Upper lobe of left lung (tissue), 6 donors: ENCODE data around the gene LHX3. TPM values are rescaled to one million over a fixed set of nuclear protein-coding genes. Genes with fewer than 3 reads are reported as not detected.
A peak's percentile ranks its signal among the peaks of the same experiment; 100 is the strongest.

Experiments used
- ATAC-seq, 2 donors: fragments of 200-7000 bp; cut with Tn5 transposase; one replicate each; pipeline ENCODE4 v1.9.1; 2022; ENCODE audit warnings: mild to moderate bottlenecking in 2 of 2, moderate library complexity in 2 of 2; ENCODE audit not compliant: low FRiP score in 2 of 2
- DNase-seq, 2 donors: peaks; one replicate each; pipeline ENCODE4 v3.0.0-alpha.2; 2019 to 2020
- H3K27ac ChIP-seq, 4 donors: fragments of 200-600 bp; sonication (generic); one replicate each; pipeline ENCODE4 v1.5.1; 2016 to 2019
- H3K27me3 ChIP-seq, 4 donors: fragments of 200-600 bp; sonication (generic); one replicate each; pipeline ENCODE4 v1.5.1; 2017 to 2019
- H3K36me3 ChIP-seq, 4 donors: fragments of 200-600 bp; sonication (generic); one replicate each; pipeline ENCODE4 v1.5.1; 2016 to 2019
- H3K4me1 ChIP-seq, 4 donors: fragments of 200-600 bp; sonication (generic); one replicate each; pipeline ENCODE4 v1.5.1; 2018 to 2019
- H3K4me3 ChIP-seq, 4 donors: fragments of 200-600 bp; sonication (generic); one replicate each; pipeline ENCODE4 v1.5.1; 2017 to 2019; ENCODE audit warnings: mild to moderate bottlenecking in 2 of 4, moderate library complexity in 1 of 4
- H3K9me3 ChIP-seq, 4 donors: fragments of 200-600 bp; sonication (generic); one replicate each; pipeline ENCODE4 v1.5.1; 2018 to 2019
- CTCF ChIP-seq, 6 experiments: fragments of 450-650 bp in 4 of 6; fragments of 200-600 bp in 2 of 6; sonication (generic) in 2 of 6; IDR thresholded peaks; one replicate each; pipeline ENCODE4 v1.5.1; 2016 to 2019; ENCODE audit warnings: antibody characterized with exemption in 6 of 6
- EP300 ChIP-seq, 4 donors: sonication (generic); formaldehyde crosslinking; IDR thresholded peaks; one replicate each; pipeline ENCODE4 v1.5.1; 2017; ENCODE audit warnings: antibody characterized with exemption in 4 of 4, control low read depth in 2 of 4
- POLR2A ChIP-seq, 4 donors: fragments of 450-650 bp; IDR thresholded peaks; one replicate each; pipeline ENCODE4 v1.5.1; 2016 to 2017; ENCODE audit warnings: antibody characterized with exemption in 4 of 4, mild to moderate bottlenecking in 2 of 4
- POLR2AphosphoS5 ChIP-seq, 2 donors: sonication (generic); formaldehyde crosslinking; IDR thresholded peaks; one replicate each; pipeline ENCODE4 v1.5.1; 2017; ENCODE audit warnings: antibody characterized with exemption in 2 of 2
- WGBS, 2 donors: methylation state at CpG; one replicate each; pipeline ENCODE4 v1.1.5; 2017 to 2018; 5-methylcytosine and 5-hydroxymethylcytosine counted together
- total RNA-seq, 6 donors: library from RNA; depleted of rRNA in 4 of 6; stranded (reverse); fragments of >200 nt in 4 of 6; gene quantifications; one replicate each; pipeline versions ENCODE4 v1.1.0 to v1.2.1, GENCODE V29; 2016 to 2021
- donor health status: DM: no; HTN: no; CAD: no; lungs with moderate emphysema.
- donor health status: DM: no; HTN: yes; CAD: no; lungs with severe emphysema.

LHX3 gene
- total RNA-seq, 6 donors from 2014 or later, result 0.20 TPM; not detected in 5

- no peak for DNase-seq
- H3K27ac ChIP-seq, result no peak overlapping the region
- H3K9me3 ChIP-seq, result no peaks in the 10 kb centered on the region
- WGBS, 2 donors, result 73 to 78% methylated on average over 10 of the region's 10 CpGs
- no peaks in the 10 kb centered on the region for H3K27me3 ChIP-seq
- ATAC-seq, result no peak
- peaks cover 0 to 11% (median 1%) of the 10 kb centered on the region in 4 donors for H3K4me1 ChIP-seq
- H3K36me3 ChIP-seq, result peaks cover 0 to 27% (median 10%) of the 10 kb centered on the region in 4 donors
- TF ChIP-seq POLR2AphosphoS5 (IDR thresholded peaks at IDR 0.05), result no peak
- TF ChIP-seq EP300 (IDR thresholded peaks at IDR 0.05), result no peak
- no peak for TF ChIP-seq POLR2A (IDR thresholded peaks at IDR 0.05)
- no peak overlapping the region for H3K4me3 ChIP-seq
These were observed 28.0 kb upstream of the LHX3 start for GRCh38 chr9:136232969-136233368.

- TF ChIP-seq POLR2AphosphoS5 (IDR thresholded peaks at IDR 0.05) (no peak), POLR2A (IDR thresholded peaks at IDR 0.05) (no peak), EP300 (IDR thresholded peaks at IDR 0.05) (no peak), CTCF (IDR thresholded peaks at IDR 0.05) (no peak)
- ATAC-seq, result no peak
- 65 to 73% methylated on average over 30 of the region's 31 CpGs for WGBS, 2 donors
- peak in 1 of 2 donors; percentile 24 for DNase-seq
- no peak overlapping the region for H3K4me3 ChIP-seq
- peaks cover 0 to 11% (median 1%) of the 10 kb centered on the region in 4 donors for H3K4me1 ChIP-seq
- no peaks in the 10 kb centered on the region for H3K9me3 ChIP-seq
- H3K27ac ChIP-seq, result no peak overlapping the region
- H3K27me3 ChIP-seq, result no peaks in the 10 kb centered on the region
- H3K36me3 ChIP-seq, result peaks cover 0 to 20% (median 8%) of the 10 kb centered on the region in 4 donors
These were observed 26.8 kb upstream of the LHX3 start for GRCh38 chr9:136231478-136232297.

- H3K27ac ChIP-seq, result no peak overlapping the region
- H3K36me3 ChIP-seq, result peaks cover 0 to 20% (median 3%) of the 10 kb centered on the region in 4 donors
- no peak overlapping the region for H3K4me3 ChIP-seq
- DNase-seq (no peak), ATAC-seq (no peak)
- no peak for TF ChIP-seq POLR2AphosphoS5 (IDR thresholded peaks at IDR 0.05)
- no peak for TF ChIP-seq CTCF (IDR thresholded peaks at IDR 0.05)
- no peak for TF ChIP-seq POLR2A (IDR thresholded peaks at IDR 0.05)
- TF ChIP-seq EP300 (IDR thresholded peaks at IDR 0.05), result no peak
- WGBS, 2 donors, result 89 to 94% methylated on average over 8 to 9 of the region's 9 CpGs
- H3K4me1 ChIP-seq, result peaks cover 0 to 11% (median 1%) of the 10 kb centered on the region in 4 donors
- no peaks in the 10 kb centered on the region for H3K27me3 ChIP-seq
- no peaks in the 10 kb centered on the region for H3K9me3 ChIP-seq
These were observed 25.8 kb upstream of the LHX3 start for GRCh38 chr9:136230773-136231172.

- ATAC-seq (no peak), DNase-seq (no peak)
- H3K4me1 ChIP-seq, result peaks cover 0 to 11% (median 1%) of the 10 kb centered on the region in 4 donors
- TF ChIP-seq EP300 (IDR thresholded peaks at IDR 0.05) (no peak), CTCF (IDR thresholded peaks at IDR 0.05) (no peak), POLR2A (IDR thresholded peaks at IDR 0.05) (no peak), POLR2AphosphoS5 (IDR thresholded peaks at IDR 0.05) (no peak)
- no peak overlapping the region for H3K27ac ChIP-seq
- H3K9me3 ChIP-seq, result no peaks in the 10 kb centered on the region
- peaks cover 0 to 18% (median 2%) of the 10 kb centered on the region in 4 donors for H3K36me3 ChIP-seq
- H3K4me3 ChIP-seq, result no peak overlapping the region
- 89 to 93% methylated on average over 10 of the region's 10 CpGs for WGBS, 2 donors
- no peaks in the 10 kb centered on the region for H3K27me3 ChIP-seq
These were observed 25.4 kb upstream of the LHX3 start for GRCh38 chr9:136230365-136230764.

GRCh38 chr9:136229096-136230065 lies 24.5 kb upstream of the LHX3 start:
- Histone ChIP-seq H3K27ac (no peak overlapping the region), H3K36me3 (peaks cover 0 to 17% (median 2%) of the 10 kb centered on the region in 4 donors), H3K27me3 (no peaks in the 10 kb centered on the region), H3K4me3 (no peak overlapping the region), H3K9me3 (no peaks in the 10 kb centered on the region), H3K4me1 (peaks cover 0 to 11% (median 1%) of the 10 kb centered on the region in 4 donors)
- ATAC-seq (no peak), DNase-seq (peak in 1 of 2 donors; percentile 67)
- TF ChIP-seq EP300 (IDR thresholded peaks at IDR 0.05), result no peak
- WGBS, 2 donors, result 87 to 93% methylated on average over 33 of the region's 33 CpGs
